ENCODE results near the gene ZBTB47. TPM values are rescaled to one million over a fixed set of nuclear protein-coding genes. Genes with fewer than 3 reads are reported as not detected.

ZBTB47 gene
- total and polyA plus RNA-seq, 2 donors (not counting 1 experiment from before 2014, with no cell fraction given) = 15.6 to 49.4 TPM

GRCh38 chr3:42678447-42678846, 24.9 kb downstream of the ZBTB47 start:
- TF ChIP-seq CTCF (conservative IDR thresholded peaks at IDR 0.05 in 1 of 2, IDR thresholded peaks at IDR 0.05 in 1 of 2; ENCODE audit: low read depth in 1 of 2, low read length in 2 of 2) = no peak
- no peak for TF ChIP-seq EZH2 (IDR thresholded peaks at IDR 0.05; ENCODE audit: low read length, missing control alignments)
- Histone ChIP-seq H3K4me2 (ENCODE audit: extremely low read depth, insufficient read depth, low read length) (no peak overlapping the region), H3K4me1 (ENCODE audit: control insufficient read depth, extremely low read depth, insufficient read depth, low read length) (peaks cover 6% of the 10 kb centered on the region), H3K27ac (ENCODE audit: insufficient read depth, low read length) (no peak overlapping the region), H3K36me3 (ENCODE audit: control insufficient read depth, insufficient read depth, low read length) (no peaks in the 10 kb centered on the region), H3K4me3 (replicated peaks in 1 of 4; ENCODE audit: control extremely low read depth in 1 of 4, insufficient read depth in 1 of 4, low read depth in 3 of 4, low read length in 4 of 4) (no peak overlapping the region), H3K9me3 (ENCODE audit: control insufficient read depth, insufficient read depth, low read depth, low read length) (no peaks in the 10 kb centered on the region), H3K79me2 (ENCODE audit: control insufficient read depth, insufficient read depth, low read length) (no peaks in the 10 kb centered on the region), H3K27me3 (ENCODE audit: control insufficient read depth, insufficient read depth, low read length) (no peaks in the 10 kb centered on the region), H2AFZ (ENCODE audit: low read length) (no peak overlapping the region), H4K20me1 (ENCODE audit: control insufficient read depth, extremely low read depth, insufficient read depth, low read length) (no peaks in the 10 kb centered on the region), H3K9ac (ENCODE audit: insufficient read depth, low read length) (no peak overlapping the region)
- no peak for DNase-seq (ENCODE audit: low read depth in 2 of 2)

GRCh38 chr3:42680271-42680670, 26.8 kb downstream of the ZBTB47 start:
- Histone ChIP-seq H3K27me3 (ENCODE audit: control insufficient read depth, insufficient read depth, low read length) (no peaks in the 10 kb centered on the region), H3K9ac (ENCODE audit: insufficient read depth, low read length) (no peak overlapping the region), H2AFZ (ENCODE audit: low read length) (no peak overlapping the region), H3K27ac (ENCODE audit: insufficient read depth, low read length) (no peak overlapping the region), H3K36me3 (ENCODE audit: control insufficient read depth, insufficient read depth, low read length) (no peaks in the 10 kb centered on the region), H3K4me2 (ENCODE audit: extremely low read depth, insufficient read depth, low read length) (no peak overlapping the region), H3K79me2 (ENCODE audit: control insufficient read depth, insufficient read depth, low read length) (no peaks in the 10 kb centered on the region), H4K20me1 (ENCODE audit: control insufficient read depth, extremely low read depth, insufficient read depth, low read length) (no peaks in the 10 kb centered on the region), H3K4me3 (replicated peaks in 1 of 4; ENCODE audit: control extremely low read depth in 1 of 4, insufficient read depth in 1 of 4, low read depth in 3 of 4, low read length in 4 of 4) (no peak overlapping the region), H3K9me3 (ENCODE audit: control insufficient read depth, insufficient read depth, low read depth, low read length) (no peaks in the 10 kb centered on the region), H3K4me1 (ENCODE audit: control insufficient read depth, extremely low read depth, insufficient read depth, low read length) (peaks cover 11% of the 10 kb centered on the region)
- DNase-seq (ENCODE audit: low read depth in 2 of 2) = peak; percentile 31 to 70
- TF ChIP-seq CTCF (conservative IDR thresholded peaks at IDR 0.05 in 1 of 2, IDR thresholded peaks at IDR 0.05 in 1 of 2; ENCODE audit: low read depth in 1 of 2, low read length in 2 of 2) (no peak), EZH2 (IDR thresholded peaks at IDR 0.05; ENCODE audit: low read length, missing control alignments) (no peak)

- H3K36me3 ChIP-seq (ENCODE audit: control insufficient read depth, insufficient read depth, low read length) = no peaks in the 10 kb centered on the region
- H2AFZ ChIP-seq (ENCODE audit: low read length) = no peak overlapping the region
- no peaks in the 10 kb centered on the region for H4K20me1 ChIP-seq (ENCODE audit: control insufficient read depth, extremely low read depth, insufficient read depth, low read length)
- H3K27me3 ChIP-seq (ENCODE audit: control insufficient read depth, insufficient read depth, low read length) = peaks cover 5% of the 10 kb centered on the region
- no peak overlapping the region for H3K9ac ChIP-seq (ENCODE audit: insufficient read depth, low read length)
- peaks cover 13% of the 10 kb centered on the region for H3K4me1 ChIP-seq (ENCODE audit: control insufficient read depth, extremely low read depth, insufficient read depth, low read length)
- peak; percentile 45 to 46 for DNase-seq (ENCODE audit: low read depth in 2 of 2)
- no peaks in the 10 kb centered on the region for H3K79me2 ChIP-seq (ENCODE audit: control insufficient read depth, insufficient read depth, low read length)
- H3K4me2 ChIP-seq (ENCODE audit: extremely low read depth, insufficient read depth, low read length) = no peak overlapping the region
- H3K9me3 ChIP-seq (ENCODE audit: control insufficient read depth, insufficient read depth, low read depth, low read length) = no peaks in the 10 kb centered on the region
- TF ChIP-seq EZH2 (IDR thresholded peaks at IDR 0.05; ENCODE audit: low read length, missing control alignments) (no peak), CTCF (conservative IDR thresholded peaks at IDR 0.05 in 1 of 2, IDR thresholded peaks at IDR 0.05 in 1 of 2; ENCODE audit: low read depth in 1 of 2, low read length in 2 of 2) (no peak)
- H3K4me3 ChIP-seq (replicated peaks in 1 of 4; ENCODE audit: control extremely low read depth in 1 of 4, insufficient read depth in 1 of 4, low read depth in 3 of 4, low read length in 4 of 4) = no peak overlapping the region
- no peak overlapping the region for H3K27ac ChIP-seq (ENCODE audit: insufficient read depth, low read length)
Observed at GRCh38 chr3:42680806-42681205, 27.3 kb downstream of the ZBTB47 start.

Measured in fibroblast of lung (primary cell).